Sigmoid colon (tissue), 7 donors: Measurements from ENCODE around the gene PACRG. TPM values are rescaled to one million over a fixed set of nuclear protein-coding genes. Genes with fewer than 3 reads are reported as not detected.

Source experiments
- DNase-seq: peaks from one replicate; pipeline ENCODE4 v3.0.0-alpha.2; 2019
- H3K27ac ChIP-seq, 4 donors: fragments of 200-600 bp; sonication (generic); one replicate each; pipeline ENCODE4 v1.5.1; 2016 to 2019; ENCODE audit warnings: mild to moderate bottlenecking in 1 of 4
- H3K27me3 ChIP-seq, 3 donors: fragments of 200-600 bp; sonication (generic); one replicate each; pipeline ENCODE4 v1.5.1; 2019; ENCODE audit warnings: mild to moderate bottlenecking in 1 of 3
- H3K36me3 ChIP-seq, 4 donors: fragments of 200-600 bp; sonication (generic); one replicate each; pipeline ENCODE4 v1.5.1; 2016 to 2019
- H3K4me1 ChIP-seq, 4 donors: fragments of 200-600 bp; sonication (generic); one replicate each; pipeline ENCODE4 v1.5.1; 2017 to 2019
- H3K4me3 ChIP-seq, 4 donors: fragments of 200-600 bp; sonication (generic); one replicate each; pipeline ENCODE4 v1.5.1; 2017 to 2019; ENCODE audit warnings: mild to moderate bottlenecking in 2 of 4, moderate library complexity in 1 of 4
- H3K9me3 ChIP-seq, 4 donors: fragments of 200-600 bp in 3 of 4; sonication (generic) in 3 of 4; one replicate each; pipeline versions ENCODE4 v1.5.1 to v1.6.1; 2013 to 2019
- EP300 ChIP-seq, 4 donors: sonication (generic); formaldehyde crosslinking; IDR thresholded peaks; one replicate each; pipeline ENCODE4 v1.6.1; 2017; ENCODE audit warnings: antibody characterized with exemption in 4 of 4
- POLR2A ChIP-seq, 2 donors: fragments of 450-650 bp; IDR thresholded peaks; one replicate each; pipeline ENCODE4 v1.6.1; 2016; ENCODE audit warnings: antibody characterized with exemption in 2 of 2, mild to moderate bottlenecking in 2 of 2, moderate library complexity in 2 of 2
- POLR2AphosphoS5 ChIP-seq, 4 donors: sonication (generic); formaldehyde crosslinking; IDR thresholded peaks; one replicate each; pipeline ENCODE4 v1.6.1; 2017; ENCODE audit warnings: antibody characterized with exemption in 4 of 4
- WGBS, 2 donors: extraction: QIAGEN DNeasy Blood & Tissue Kit; methylation state at CpG; one replicate each; pipeline ENCODE4 v1.1.7; 2013; 5-methylcytosine and 5-hydroxymethylcytosine counted together
- intact Hi-C: fragments of 100-400 bp; cut with DNase I; formaldehyde crosslinking; loops from one replicate; pipeline ENCODE4 v1.15.1; 2023
- polyA plus RNA-seq, 3 donors: library from polyadenylated mRNA; stranded (reverse); fragments of 200-250 nt; gene quantifications; one replicate each; pipeline ENCODE4 v1.2.3, GENCODE V29; 2013
- total RNA-seq, 4 donors: library from RNA; depleted of rRNA; stranded (reverse); fragments of >200 nt; gene quantifications; one replicate each; pipeline ENCODE4 v1.1.0, GENCODE V29; 2016
- TF ChIP-seq, protein P1 (sequence below), 4 experiments: fragments of 450-650 bp in 3 of 4; fragments of 200-600 bp in 1 of 4; IDR thresholded peaks; one replicate each; pipeline ENCODE4 v1.5.1; 2016 to 2019; ENCODE audit warnings: antibody characterized with exemption in 4 of 4, mild to moderate bottlenecking in 3 of 4, moderate library complexity in 2 of 4
- donor health status: healthy with polysubstance abuse.
- donor health status: Bipolar disorder and iron deficiency.
- donor health status: healthy.

PACRG gene
- total and polyA plus RNA-seq, 7 donors, result 0.12 to 6.9 (median 0.95) TPM; not detected in 2

DNA sequence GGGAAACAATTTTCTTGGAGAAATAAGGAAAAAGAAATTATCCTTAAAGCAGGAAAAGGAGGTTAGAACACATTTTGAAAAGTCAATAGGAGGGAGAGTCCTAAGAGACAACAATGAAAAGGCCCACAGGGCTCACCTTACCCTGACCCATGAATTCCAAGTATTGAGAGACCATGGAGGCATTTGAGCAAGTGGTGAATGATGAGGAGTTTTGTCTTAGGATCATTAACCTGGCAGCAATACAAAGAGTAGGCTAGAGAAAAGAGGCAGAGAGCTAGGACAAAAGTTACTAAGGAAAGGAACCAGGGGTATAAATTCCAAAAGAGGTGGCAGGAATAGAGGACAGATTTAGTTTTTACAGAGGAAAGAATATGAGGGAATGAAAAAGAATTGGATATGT, 44.7 kb downstream of the PACRG start:
- intact Hi-C loops, result no loop called here
- H3K4me3 ChIP-seq, result no peak overlapping the region

DNA sequence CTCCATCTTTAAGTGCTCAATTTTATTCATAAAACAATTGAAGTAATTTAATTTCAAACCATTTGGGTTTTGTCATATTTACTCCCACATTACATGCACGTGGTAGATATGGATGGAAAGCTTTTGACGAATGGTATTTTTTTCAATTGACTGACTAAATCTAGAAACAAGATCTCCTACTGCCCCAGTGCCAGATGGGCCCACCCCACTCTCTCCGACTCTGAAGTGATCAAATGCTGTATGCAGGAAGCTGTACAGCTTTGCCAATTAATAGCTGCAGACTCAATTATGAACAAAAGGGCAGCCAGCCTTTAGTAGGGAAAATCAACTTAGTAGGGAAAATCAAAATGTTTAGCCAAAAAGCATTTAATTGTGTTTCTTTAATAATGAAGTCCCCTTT, 46.2 kb downstream of the PACRG start:
- intact Hi-C loops, result no loop called here
- no peak for TF ChIP-seq POLR2A (IDR thresholded peaks at IDR 0.05)
- TF ChIP-seq, protein P1, sequence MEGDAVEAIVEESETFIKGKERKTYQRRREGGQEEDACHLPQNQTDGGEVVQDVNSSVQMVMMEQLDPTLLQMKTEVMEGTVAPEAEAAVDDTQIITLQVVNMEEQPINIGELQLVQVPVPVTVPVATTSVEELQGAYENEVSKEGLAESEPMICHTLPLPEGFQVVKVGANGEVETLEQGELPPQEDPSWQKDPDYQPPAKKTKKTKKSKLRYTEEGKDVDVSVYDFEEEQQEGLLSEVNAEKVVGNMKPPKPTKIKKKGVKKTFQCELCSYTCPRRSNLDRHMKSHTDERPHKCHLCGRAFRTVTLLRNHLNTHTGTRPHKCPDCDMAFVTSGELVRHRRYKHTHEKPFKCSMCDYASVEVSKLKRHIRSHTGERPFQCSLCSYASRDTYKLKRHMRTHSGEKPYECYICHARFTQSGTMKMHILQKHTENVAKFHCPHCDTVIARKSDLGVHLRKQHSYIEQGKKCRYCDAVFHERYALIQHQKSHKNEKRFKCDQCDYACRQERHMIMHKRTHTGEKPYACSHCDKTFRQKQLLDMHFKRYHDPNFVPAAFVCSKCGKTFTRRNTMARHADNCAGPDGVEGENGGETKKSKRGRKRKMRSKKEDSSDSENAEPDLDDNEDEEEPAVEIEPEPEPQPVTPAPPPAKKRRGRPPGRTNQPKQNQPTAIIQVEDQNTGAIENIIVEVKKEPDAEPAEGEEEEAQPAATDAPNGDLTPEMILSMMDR (IDR thresholded peaks at IDR 0.05), result no peak
- no peak for TF ChIP-seq POLR2AphosphoS5 (IDR thresholded peaks at IDR 0.05)
- no peak for TF ChIP-seq EP300 (IDR thresholded peaks at IDR 0.05)
- WGBS, 2 donors, result 86% methylated on average over 3 of the region's 3 CpGs

More for the DNA sequence above, 44.7 kb downstream of the PACRG start:
- H3K27ac ChIP-seq, result no peak overlapping the region
- H3K9me3 ChIP-seq, result no peaks in the 10 kb centered on the region
- H3K27me3 ChIP-seq, result no peaks in the 10 kb centered on the region
- TF ChIP-seq POLR2AphosphoS5 (IDR thresholded peaks at IDR 0.05) (no peak), EP300 (IDR thresholded peaks at IDR 0.05) (no peak), POLR2A (IDR thresholded peaks at IDR 0.05) (no peak)
- TF ChIP-seq, protein P1 (IDR thresholded peaks at IDR 0.05), result no peak
- no peaks in the 10 kb centered on the region for H3K36me3 ChIP-seq
- DNase-seq, result no peak
- no peaks in the 10 kb centered on the region for H3K4me1 ChIP-seq

DNA sequence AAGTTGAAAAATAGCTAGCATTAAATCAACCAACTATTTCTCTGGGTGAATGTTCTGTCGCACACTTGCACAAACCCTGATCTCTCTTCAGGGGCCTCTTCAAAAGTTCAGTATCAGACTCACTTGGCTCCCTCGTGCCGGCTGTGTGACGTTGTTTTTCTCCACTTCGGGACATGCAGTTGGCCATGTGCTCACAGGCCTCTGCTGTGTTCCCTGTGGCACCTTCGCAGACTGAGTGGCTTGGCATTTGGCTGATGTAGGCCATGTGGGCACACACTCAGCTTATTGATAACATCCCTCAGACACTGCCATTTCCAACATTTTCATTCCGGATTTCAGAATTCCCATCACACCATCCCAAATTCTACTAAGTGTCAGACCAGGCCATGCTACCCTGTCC, 49.3 kb downstream of the PACRG start:
- no peak overlapping the region for H3K4me3 ChIP-seq
- no peaks in the 10 kb centered on the region for H3K4me1 ChIP-seq
- H3K27ac ChIP-seq, result no peak overlapping the region
- WGBS, 2 donors, result 90 to 94% methylated on average over 7 of the region's 7 CpGs
- TF ChIP-seq POLR2AphosphoS5 (IDR thresholded peaks at IDR 0.05) (no peak), EP300 (IDR thresholded peaks at IDR 0.05) (no peak), POLR2A (IDR thresholded peaks at IDR 0.05) (no peak)
- TF ChIP-seq, protein P1 (IDR thresholded peaks at IDR 0.05), result no peak
- no peaks in the 10 kb centered on the region for H3K36me3 ChIP-seq
- H3K9me3 ChIP-seq, result no peaks in the 10 kb centered on the region
- intact Hi-C loops, result no loop called here
- DNase-seq, result no peak
- no peaks in the 10 kb centered on the region for H3K27me3 ChIP-seq

More for the DNA sequence above, 46.2 kb downstream of the PACRG start:
- Histone ChIP-seq H3K4me3 (no peak overlapping the region), H3K36me3 (no peaks in the 10 kb centered on the region), H3K9me3 (no peaks in the 10 kb centered on the region), H3K27ac (no peak overlapping the region), H3K27me3 (no peaks in the 10 kb centered on the region), H3K4me1 (no peaks in the 10 kb centered on the region)
- no peak for DNase-seq

DNA sequence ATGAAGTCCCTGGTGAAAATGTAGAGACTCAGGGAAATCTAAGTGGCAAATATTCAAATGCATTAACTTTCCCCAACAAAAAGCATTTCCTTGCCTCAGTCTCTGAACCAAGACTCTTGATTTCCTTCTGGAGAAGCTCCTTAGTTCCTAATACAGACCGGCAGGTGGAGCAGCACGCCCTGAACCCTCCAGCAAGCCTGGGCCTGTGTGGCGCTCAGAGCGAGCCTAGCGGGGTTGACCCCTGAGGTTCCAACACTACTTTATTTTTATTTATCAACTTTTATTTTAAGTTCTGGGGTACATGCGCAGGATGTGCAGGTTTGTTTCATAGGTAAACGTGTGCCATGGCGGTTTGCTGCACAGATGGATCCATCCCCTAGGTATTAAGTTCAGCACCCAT, 50.8 kb downstream of the PACRG start:
- intact Hi-C loops, result no loop called here
- DNase-seq, result no peak
- H3K4me3 ChIP-seq, result no peak overlapping the region
- no peaks in the 10 kb centered on the region for H3K27me3 ChIP-seq
- no peak for TF ChIP-seq EP300 (IDR thresholded peaks at IDR 0.05)
- TF ChIP-seq, protein P1 (IDR thresholded peaks at IDR 0.05), result no peak
- no peak for TF ChIP-seq POLR2AphosphoS5 (IDR thresholded peaks at IDR 0.05)
- no peak for TF ChIP-seq POLR2A (IDR thresholded peaks at IDR 0.05)
- WGBS, 2 donors, result 97% methylated on average over 8 of the region's 8 CpGs
- H3K9me3 ChIP-seq, result no peaks in the 10 kb centered on the region
- H3K36me3 ChIP-seq, result no peaks in the 10 kb centered on the region
- H3K27ac ChIP-seq, result no peak overlapping the region
- H3K4me1 ChIP-seq, result no peaks in the 10 kb centered on the region

DNA sequence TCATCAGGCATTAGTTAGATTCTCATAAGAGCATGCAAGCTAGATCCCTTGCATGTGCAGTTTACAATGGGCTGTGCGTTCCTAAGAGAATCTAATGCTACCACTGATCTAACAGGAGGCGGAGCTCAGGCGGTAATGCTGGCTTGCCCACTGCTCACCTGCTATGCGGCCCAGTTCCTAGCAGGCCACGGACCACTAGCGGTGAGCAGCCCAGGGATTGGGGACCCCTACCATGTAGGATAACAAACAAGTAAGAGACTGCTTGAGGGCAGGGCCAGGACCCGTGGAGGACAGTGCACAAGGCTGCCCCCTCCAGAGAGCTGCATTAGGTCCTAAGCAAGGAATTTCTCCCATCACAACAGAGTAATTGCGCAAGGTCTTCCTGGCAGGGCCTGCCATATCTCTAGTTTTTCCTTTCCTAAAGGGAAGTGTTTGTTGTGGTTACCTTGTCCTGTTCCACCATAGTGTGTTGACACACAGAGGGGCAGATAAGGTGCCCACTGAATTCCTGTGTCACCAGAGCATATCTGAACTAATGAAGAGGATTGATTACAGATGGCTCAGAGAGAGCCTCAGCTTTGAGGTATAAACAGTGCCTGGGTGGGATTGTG, 58.0 kb downstream of the PACRG start:
- Histone ChIP-seq H3K27me3 (no peaks in the 10 kb centered on the region), H3K27ac (no peak overlapping the region), H3K4me3 (no peak overlapping the region), H3K4me1 (no peaks in the 10 kb centered on the region), H3K9me3 (peaks cover 0 to 5% (median 1%) of the 10 kb centered on the region in 4 donors), H3K36me3 (no peaks in the 10 kb centered on the region)
- WGBS, 2 donors, result 91 to 93% methylated on average over 8 of the region's 8 CpGs
- no peak for DNase-seq
- TF ChIP-seq EP300 (IDR thresholded peaks at IDR 0.05) (no peak), POLR2AphosphoS5 (IDR thresholded peaks at IDR 0.05) (no peak), POLR2A (IDR thresholded peaks at IDR 0.05) (no peak)
- TF ChIP-seq, protein P1 (IDR thresholded peaks at IDR 0.05), result no peak
- intact Hi-C loops, result no loop called here
